HG02588 (cell line): ENCODE data around the gene EIF4H.
"Not testable (repeated sequence)": the region's sequence is repeated elsewhere in the genome, so short reads cannot be mapped to it uniquely, and the experiment has no call there.

Source experiments
- ATAC-seq: cut with Tn5 transposase; IDR thresholded peaks from one replicate; pipeline ENCODE4 v1.9.1; 2021; ENCODE audit warnings: mild to moderate bottlenecking, moderate library complexity; ENCODE audit not compliant: unreplicated experiment

Gene EIF4H

GRCh38 chr7:74174606-74175082, 488 bp downstream of the EIF4H start:
- peak; percentile 17 for ATAC-seq

- ATAC-seq = no peak
These were observed 1.2 kb downstream of the EIF4H start for GRCh38 chr7:74175340-74175739.

- ATAC-seq = no peak
These were observed 2.4 kb downstream of the EIF4H start for GRCh38 chr7:74176555-74176954.

GRCh38 chr7:74178632-74179031, 4.5 kb downstream of the EIF4H start:
- ATAC-seq = no peak

- no peak for ATAC-seq
These were observed 5.9 kb downstream of the EIF4H start for GRCh38 chr7:74179935-74180604.

- no peak for ATAC-seq
These were observed 6.7 kb downstream of the EIF4H start for GRCh38 chr7:74180866-74181265.

GRCh38 chr7:74181821-74182220, 7.7 kb downstream of the EIF4H start:
- no peak for ATAC-seq

GRCh38 chr7:74182453-74183090, 8.4 kb downstream of the EIF4H start:
- no peak for ATAC-seq

- no peak for ATAC-seq
These were observed 9.0 kb downstream of the EIF4H start for GRCh38 chr7:74183142-74183541.

GRCh38 chr7:74183653-74184450, 9.7 kb downstream of the EIF4H start:
- no peak for ATAC-seq

GRCh38 chr7:74185016-74185415, 10.9 kb downstream of the EIF4H start:
- no peak for ATAC-seq

- ATAC-seq = no peak
These were observed 11.5 kb downstream of the EIF4H start for GRCh38 chr7:74185636-74186035.

GRCh38 chr7:74187915-74188675, 13.9 kb downstream of the EIF4H start:
- no peak for ATAC-seq

GRCh38 chr7:74190259-74190658, 16.1 kb downstream of the EIF4H start:
- no peak for ATAC-seq

- no peak for ATAC-seq
These were observed 17.1 kb downstream of the EIF4H start for GRCh38 chr7:74191231-74191630.

GRCh38 chr7:74193054-74193453, 18.9 kb downstream of the EIF4H start:
- ATAC-seq = no peak

- ATAC-seq = no peak
These were observed 19.8 kb downstream of the EIF4H start for GRCh38 chr7:74193913-74194312.

GRCh38 chr7:74194686-74195085, 20.5 kb downstream of the EIF4H start:
- ATAC-seq = no peak

- ATAC-seq = not testable (repeated sequence)
These were observed 21.1 kb downstream of the EIF4H start for GRCh38 chr7:74195139-74195860.

GRCh38 chr7:74195968-74196654, 22.0 kb downstream of the EIF4H start:
- not testable (repeated sequence) for ATAC-seq
